WTC11 (cell line): Measurements from ENCODE around the gene RAB15.

ENCODE experiments used
- ELF4 ChIP-seq: sonication (generic); formaldehyde crosslinking; IDR thresholded peaks from 2 replicates; pipeline ENCODE4 v1.8.1; 2022; ENCODE audit warnings: low read depth, mild to moderate bottlenecking, moderate library complexity, missing genetic modification reagents
- ESRRA ChIP-seq: sonication (generic); formaldehyde crosslinking; IDR thresholded peaks from 2 replicates; pipeline ENCODE4 v1.8.1; 2022; ENCODE audit warnings: mild to moderate bottlenecking, missing genetic modification reagents, borderline replicate concordance
- JAZF1 ChIP-seq: fragments of 250-450 bp; sonication (Bioruptor Pico); IDR thresholded peaks from 2 replicates; pipeline ENCODE4 v1.9.0; 2021; ENCODE audit warnings: moderate library complexity, mild to moderate bottlenecking, inconsistent platforms
- JUN ChIP-seq: sonication (generic); formaldehyde crosslinking; IDR thresholded peaks from 2 replicates; pipeline ENCODE4 v1.8.0; 2023; ENCODE audit warnings: mild to moderate bottlenecking, missing genetic modification reagents
- NFATC4 ChIP-seq: fragments of 250-450 bp; sonication (Bioruptor Pico); IDR thresholded peaks from 2 replicates; pipeline ENCODE4 v1.9.0; 2021; ENCODE audit warnings: mild to moderate bottlenecking
- SP1 ChIP-seq: sonication (generic); formaldehyde crosslinking; conservative IDR thresholded peaks from 2 replicates; pipeline ENCODE4 v1.8.1; 2022; ENCODE audit warnings: missing genetic modification reagents
- ZNF317 ChIP-seq: sonication (generic); formaldehyde crosslinking; IDR thresholded peaks from 2 replicates; pipeline ENCODE4 v1.8.1; 2023; ENCODE audit warnings: low read depth, mild to moderate bottlenecking, moderate library complexity, missing genetic modification reagents, borderline replicate concordance
- TF ChIP-seq, protein P1 (sequence below): sonication (generic); formaldehyde crosslinking; IDR thresholded peaks from 2 replicates; pipeline ENCODE4 v1.8.0; 2023; ENCODE audit warnings: missing genetic modification reagents, mild to moderate bottlenecking, borderline replicate concordance
- TF ChIP-seq, protein P2 (sequence below): fragments of 200-600 bp; IDR thresholded peaks from 2 replicates; pipeline ENCODE4 v1.8.0; 2022; ENCODE audit warnings: antibody characterized with exemption
- TF ChIP-seq, protein P3 (sequence below): sonication (generic); formaldehyde crosslinking; IDR thresholded peaks from 2 replicates; pipeline ENCODE4 v1.8.1; 2023; ENCODE audit warnings: mild to moderate bottlenecking, missing genetic modification reagents, borderline replicate concordance
- TF ChIP-seq, protein P4 (sequence below): sonication (generic); formaldehyde crosslinking; IDR thresholded peaks from 2 replicates; pipeline ENCODE4 v1.8.1; 2022; ENCODE audit warnings: mild to moderate bottlenecking, moderate library complexity, missing genetic modification reagents
- TF ChIP-seq, protein P5 (sequence below): sonication (generic); formaldehyde crosslinking; IDR thresholded peaks from 2 replicates; pipeline ENCODE4 v1.8.1; 2023; ENCODE audit warnings: mild to moderate bottlenecking, missing genetic modification reagents, moderate library complexity
- TF ChIP-seq, protein P6 (sequence below): sonication (generic); formaldehyde crosslinking; IDR thresholded peaks from 2 replicates; pipeline ENCODE4 v1.8.1; 2023; ENCODE audit warnings: mild to moderate bottlenecking, missing genetic modification reagents
- TF ChIP-seq, protein P7 (sequence below): sonication (generic); formaldehyde crosslinking; conservative IDR thresholded peaks from 2 replicates; pipeline ENCODE4 v1.8.1; 2022; ENCODE audit warnings: mild to moderate bottlenecking, missing genetic modification reagents

DNA sequence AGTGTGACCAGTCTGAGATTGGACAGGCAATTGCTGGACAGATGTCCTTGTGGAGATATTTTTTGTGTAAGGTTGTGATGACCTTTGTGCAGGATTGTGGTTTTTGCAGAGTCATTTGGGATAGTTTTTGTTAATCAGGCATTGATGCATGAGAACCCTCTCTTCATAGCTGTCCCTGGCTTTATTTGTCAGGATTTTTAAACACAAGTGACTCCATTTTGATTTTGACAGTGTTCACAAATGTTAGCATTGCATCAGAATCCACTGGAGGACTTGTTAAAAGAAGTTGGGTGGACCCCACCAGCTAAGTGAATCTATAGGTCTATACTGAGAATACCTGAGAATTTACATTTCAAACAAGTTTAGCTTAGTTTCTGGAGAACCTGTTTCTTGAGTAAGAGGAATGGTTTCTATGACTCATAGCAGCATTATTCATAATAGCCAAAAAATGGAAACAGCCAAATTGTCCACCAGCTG is 26.4 kb upstream of the RAB15 start:
- TF ChIP-seq, protein P1, sequence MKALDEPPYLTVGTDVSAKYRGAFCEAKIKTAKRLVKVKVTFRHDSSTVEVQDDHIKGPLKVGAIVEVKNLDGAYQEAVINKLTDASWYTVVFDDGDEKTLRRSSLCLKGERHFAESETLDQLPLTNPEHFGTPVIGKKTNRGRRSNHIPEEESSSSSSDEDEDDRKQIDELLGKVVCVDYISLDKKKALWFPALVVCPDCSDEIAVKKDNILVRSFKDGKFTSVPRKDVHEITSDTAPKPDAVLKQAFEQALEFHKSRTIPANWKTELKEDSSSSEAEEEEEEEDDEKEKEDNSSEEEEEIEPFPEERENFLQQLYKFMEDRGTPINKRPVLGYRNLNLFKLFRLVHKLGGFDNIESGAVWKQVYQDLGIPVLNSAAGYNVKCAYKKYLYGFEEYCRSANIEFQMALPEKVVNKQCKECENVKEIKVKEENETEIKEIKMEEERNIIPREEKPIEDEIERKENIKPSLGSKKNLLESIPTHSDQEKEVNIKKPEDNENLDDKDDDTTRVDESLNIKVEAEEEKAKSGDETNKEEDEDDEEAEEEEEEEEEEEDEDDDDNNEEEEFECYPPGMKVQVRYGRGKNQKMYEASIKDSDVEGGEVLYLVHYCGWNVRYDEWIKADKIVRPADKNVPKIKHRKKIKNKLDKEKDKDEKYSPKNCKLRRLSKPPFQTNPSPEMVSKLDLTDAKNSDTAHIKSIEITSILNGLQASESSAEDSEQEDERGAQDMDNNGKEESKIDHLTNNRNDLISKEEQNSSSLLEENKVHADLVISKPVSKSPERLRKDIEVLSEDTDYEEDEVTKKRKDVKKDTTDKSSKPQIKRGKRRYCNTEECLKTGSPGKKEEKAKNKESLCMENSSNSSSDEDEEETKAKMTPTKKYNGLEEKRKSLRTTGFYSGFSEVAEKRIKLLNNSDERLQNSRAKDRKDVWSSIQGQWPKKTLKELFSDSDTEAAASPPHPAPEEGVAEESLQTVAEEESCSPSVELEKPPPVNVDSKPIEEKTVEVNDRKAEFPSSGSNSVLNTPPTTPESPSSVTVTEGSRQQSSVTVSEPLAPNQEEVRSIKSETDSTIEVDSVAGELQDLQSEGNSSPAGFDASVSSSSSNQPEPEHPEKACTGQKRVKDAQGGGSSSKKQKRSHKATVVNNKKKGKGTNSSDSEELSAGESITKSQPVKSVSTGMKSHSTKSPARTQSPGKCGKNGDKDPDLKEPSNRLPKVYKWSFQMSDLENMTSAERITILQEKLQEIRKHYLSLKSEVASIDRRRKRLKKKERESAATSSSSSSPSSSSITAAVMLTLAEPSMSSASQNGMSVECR (CRISPR knock-in tag) = no peak
- TF ChIP-seq, protein P2, sequence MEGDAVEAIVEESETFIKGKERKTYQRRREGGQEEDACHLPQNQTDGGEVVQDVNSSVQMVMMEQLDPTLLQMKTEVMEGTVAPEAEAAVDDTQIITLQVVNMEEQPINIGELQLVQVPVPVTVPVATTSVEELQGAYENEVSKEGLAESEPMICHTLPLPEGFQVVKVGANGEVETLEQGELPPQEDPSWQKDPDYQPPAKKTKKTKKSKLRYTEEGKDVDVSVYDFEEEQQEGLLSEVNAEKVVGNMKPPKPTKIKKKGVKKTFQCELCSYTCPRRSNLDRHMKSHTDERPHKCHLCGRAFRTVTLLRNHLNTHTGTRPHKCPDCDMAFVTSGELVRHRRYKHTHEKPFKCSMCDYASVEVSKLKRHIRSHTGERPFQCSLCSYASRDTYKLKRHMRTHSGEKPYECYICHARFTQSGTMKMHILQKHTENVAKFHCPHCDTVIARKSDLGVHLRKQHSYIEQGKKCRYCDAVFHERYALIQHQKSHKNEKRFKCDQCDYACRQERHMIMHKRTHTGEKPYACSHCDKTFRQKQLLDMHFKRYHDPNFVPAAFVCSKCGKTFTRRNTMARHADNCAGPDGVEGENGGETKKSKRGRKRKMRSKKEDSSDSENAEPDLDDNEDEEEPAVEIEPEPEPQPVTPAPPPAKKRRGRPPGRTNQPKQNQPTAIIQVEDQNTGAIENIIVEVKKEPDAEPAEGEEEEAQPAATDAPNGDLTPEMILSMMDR = no peak
- no peak for TF ChIP-seq ZNF317 (CRISPR knock-in tag)
- TF ChIP-seq SP1 (CRISPR knock-in tag) = no peak
- TF ChIP-seq, protein P3, sequence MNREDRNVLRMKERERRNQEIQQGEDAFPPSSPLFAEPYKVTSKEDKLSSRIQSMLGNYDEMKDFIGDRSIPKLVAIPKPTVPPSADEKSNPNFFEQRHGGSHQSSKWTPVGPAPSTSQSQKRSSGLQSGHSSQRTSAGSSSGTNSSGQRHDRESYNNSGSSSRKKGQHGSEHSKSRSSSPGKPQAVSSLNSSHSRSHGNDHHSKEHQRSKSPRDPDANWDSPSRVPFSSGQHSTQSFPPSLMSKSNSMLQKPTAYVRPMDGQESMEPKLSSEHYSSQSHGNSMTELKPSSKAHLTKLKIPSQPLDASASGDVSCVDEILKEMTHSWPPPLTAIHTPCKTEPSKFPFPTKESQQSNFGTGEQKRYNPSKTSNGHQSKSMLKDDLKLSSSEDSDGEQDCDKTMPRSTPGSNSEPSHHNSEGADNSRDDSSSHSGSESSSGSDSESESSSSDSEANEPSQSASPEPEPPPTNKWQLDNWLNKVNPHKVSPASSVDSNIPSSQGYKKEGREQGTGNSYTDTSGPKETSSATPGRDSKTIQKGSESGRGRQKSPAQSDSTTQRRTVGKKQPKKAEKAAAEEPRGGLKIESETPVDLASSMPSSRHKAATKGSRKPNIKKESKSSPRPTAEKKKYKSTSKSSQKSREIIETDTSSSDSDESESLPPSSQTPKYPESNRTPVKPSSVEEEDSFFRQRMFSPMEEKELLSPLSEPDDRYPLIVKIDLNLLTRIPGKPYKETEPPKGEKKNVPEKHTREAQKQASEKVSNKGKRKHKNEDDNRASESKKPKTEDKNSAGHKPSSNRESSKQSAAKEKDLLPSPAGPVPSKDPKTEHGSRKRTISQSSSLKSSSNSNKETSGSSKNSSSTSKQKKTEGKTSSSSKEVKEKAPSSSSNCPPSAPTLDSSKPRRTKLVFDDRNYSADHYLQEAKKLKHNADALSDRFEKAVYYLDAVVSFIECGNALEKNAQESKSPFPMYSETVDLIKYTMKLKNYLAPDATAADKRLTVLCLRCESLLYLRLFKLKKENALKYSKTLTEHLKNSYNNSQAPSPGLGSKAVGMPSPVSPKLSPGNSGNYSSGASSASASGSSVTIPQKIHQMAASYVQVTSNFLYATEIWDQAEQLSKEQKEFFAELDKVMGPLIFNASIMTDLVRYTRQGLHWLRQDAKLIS (CRISPR knock-in tag) = no peak
- no peak for TF ChIP-seq ELF4 (CRISPR knock-in tag)
- TF ChIP-seq, protein P4, sequence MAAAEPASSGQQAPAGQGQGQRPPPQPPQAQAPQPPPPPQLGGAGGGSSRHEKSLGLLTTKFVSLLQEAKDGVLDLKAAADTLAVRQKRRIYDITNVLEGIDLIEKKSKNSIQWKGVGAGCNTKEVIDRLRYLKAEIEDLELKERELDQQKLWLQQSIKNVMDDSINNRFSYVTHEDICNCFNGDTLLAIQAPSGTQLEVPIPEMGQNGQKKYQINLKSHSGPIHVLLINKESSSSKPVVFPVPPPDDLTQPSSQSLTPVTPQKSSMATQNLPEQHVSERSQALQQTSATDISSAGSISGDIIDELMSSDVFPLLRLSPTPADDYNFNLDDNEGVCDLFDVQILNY (CRISPR knock-in tag) = no peak
- TF ChIP-seq, protein P5, sequence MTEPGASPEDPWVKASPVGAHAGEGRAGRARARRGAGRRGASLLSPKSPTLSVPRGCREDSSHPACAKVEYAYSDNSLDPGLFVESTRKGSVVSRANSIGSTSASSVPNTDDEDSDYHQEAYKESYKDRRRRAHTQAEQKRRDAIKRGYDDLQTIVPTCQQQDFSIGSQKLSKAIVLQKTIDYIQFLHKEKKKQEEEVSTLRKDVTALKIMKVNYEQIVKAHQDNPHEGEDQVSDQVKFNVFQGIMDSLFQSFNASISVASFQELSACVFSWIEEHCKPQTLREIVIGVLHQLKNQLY = no peak
- no peak for TF ChIP-seq JUN (CRISPR knock-in tag)
- TF ChIP-seq, protein P6, sequence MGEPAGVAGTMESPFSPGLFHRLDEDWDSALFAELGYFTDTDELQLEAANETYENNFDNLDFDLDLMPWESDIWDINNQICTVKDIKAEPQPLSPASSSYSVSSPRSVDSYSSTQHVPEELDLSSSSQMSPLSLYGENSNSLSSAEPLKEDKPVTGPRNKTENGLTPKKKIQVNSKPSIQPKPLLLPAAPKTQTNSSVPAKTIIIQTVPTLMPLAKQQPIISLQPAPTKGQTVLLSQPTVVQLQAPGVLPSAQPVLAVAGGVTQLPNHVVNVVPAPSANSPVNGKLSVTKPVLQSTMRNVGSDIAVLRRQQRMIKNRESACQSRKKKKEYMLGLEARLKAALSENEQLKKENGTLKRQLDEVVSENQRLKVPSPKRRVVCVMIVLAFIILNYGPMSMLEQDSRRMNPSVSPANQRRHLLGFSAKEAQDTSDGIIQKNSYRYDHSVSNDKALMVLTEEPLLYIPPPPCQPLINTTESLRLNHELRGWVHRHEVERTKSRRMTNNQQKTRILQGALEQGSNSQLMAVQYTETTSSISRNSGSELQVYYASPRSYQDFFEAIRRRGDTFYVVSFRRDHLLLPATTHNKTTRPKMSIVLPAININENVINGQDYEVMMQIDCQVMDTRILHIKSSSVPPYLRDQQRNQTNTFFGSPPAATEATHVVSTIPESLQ (CRISPR knock-in tag) = no peak
- TF ChIP-seq, protein P7, sequence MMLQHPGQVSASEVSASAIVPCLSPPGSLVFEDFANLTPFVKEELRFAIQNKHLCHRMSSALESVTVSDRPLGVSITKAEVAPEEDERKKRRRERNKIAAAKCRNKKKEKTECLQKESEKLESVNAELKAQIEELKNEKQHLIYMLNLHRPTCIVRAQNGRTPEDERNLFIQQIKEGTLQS (CRISPR knock-in tag) = no peak
- no peak for TF ChIP-seq NFATC4 (CRISPR knock-in tag)
- no peak for TF ChIP-seq JAZF1 (CRISPR knock-in tag)
- no peak for TF ChIP-seq ESRRA (CRISPR knock-in tag)
